Measurements from ENCODE around the gene BCL2. TPM values are rescaled to one million over a fixed set of nuclear protein-coding genes. Genes with fewer than 3 reads are reported as not detected.
A peak's percentile ranks its signal among the peaks of the same experiment; 100 is the strongest.

Gene BCL2
- total and polyA plus RNA-seq, 2 donors from 2014 or later, result 6.0 to 39.2 TPM

- H3K4me3 ChIP-seq (ENCODE audit: low read length in 3 of 3), result no peak overlapping the region
- H3K4me1 ChIP-seq (ENCODE audit: control insufficient read depth in 2 of 3, insufficient read depth in 2 of 3, low read depth in 1 of 3, low read length in 3 of 3), result peaks cover 2 to 12% (median 9%) of the 10 kb centered on the region in 3 donors
- TF ChIP-seq CTCF (IDR thresholded peaks at IDR 0.05; ENCODE audit: borderline replicate concordance, extremely low read depth, insufficient read depth), result no peak
- intact Hi-C loops (cut with DNase I), result no loop called here
- peak overlapping the region in 1 of 2 donors; percentile 35 for H3K27ac ChIP-seq (ENCODE audit: low read depth in 2 of 2, low read length in 2 of 2)
- no peaks in the 10 kb centered on the region for H3K27me3 ChIP-seq (ENCODE audit: control insufficient read depth, insufficient read depth, low read length)
- no peaks in the 10 kb centered on the region for H3K9me3 ChIP-seq (ENCODE audit: control insufficient read depth in 2 of 3, insufficient read depth in 1 of 3, low read length in 3 of 3)
- H3K9ac ChIP-seq (ENCODE audit: low read length in 3 of 3), result no peak overlapping the region
- FAIRE-seq, result no peak
- no peaks in the 10 kb centered on the region for H3K36me3 ChIP-seq (ENCODE audit: control insufficient read depth in 2 of 3, insufficient read depth in 3 of 3, low read length in 3 of 3)
- no peak for DNase-seq
These were observed 140.6 kb downstream of the BCL2 start for GRCh38 chr18:63178971-63179370.

DNA sequence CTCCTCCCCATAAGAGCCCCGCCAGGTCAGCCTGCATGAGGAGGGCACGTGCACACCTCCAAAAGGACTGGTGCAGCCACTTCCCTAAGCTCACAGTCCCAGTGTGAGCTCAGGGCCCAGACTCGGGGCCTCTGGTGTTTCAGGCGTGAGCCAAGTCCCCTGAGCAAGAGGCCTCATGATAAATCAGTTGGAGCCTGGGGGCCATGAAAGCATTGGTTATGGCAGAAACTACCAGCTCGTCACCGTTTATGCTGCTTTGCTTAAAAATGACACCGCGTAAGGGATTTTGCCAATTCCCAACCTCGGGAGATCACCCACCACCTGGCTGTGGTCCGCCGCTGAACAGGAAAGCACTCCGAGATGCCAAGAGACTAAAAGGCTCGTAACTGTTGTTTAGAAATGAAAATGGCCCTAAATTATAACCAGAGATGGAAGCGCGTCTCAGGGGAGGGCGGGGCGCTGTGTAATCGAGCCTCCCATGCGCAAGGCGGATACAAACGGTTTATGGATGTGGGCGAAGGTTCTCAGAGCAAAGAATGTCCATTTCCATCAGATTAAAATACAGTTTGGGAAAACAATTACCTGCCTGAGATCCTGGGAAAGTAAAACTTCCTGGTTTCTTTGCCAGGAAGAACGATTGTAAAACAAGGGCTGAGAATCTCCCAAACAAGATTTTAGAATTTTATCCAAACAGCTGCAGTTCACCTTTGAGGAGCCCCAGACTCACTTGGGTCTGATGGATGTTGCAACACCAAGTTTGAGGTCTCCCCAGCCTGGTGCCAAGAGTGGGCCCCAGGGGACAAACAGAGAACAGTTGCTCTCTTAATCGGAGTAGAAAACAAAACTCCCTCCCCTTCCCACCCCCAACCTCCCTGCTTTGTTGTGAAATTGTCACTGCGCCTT is 141.4 kb downstream of the BCL2 start:
- FAIRE-seq, result no peak
- intact Hi-C loops (cut with DNase I), result no loop called here
- peaks cover 2 to 12% (median 9%) of the 10 kb centered on the region in 3 donors for H3K4me1 ChIP-seq (ENCODE audit: control insufficient read depth in 2 of 3, insufficient read depth in 2 of 3, low read depth in 1 of 3, low read length in 3 of 3)

DNA sequence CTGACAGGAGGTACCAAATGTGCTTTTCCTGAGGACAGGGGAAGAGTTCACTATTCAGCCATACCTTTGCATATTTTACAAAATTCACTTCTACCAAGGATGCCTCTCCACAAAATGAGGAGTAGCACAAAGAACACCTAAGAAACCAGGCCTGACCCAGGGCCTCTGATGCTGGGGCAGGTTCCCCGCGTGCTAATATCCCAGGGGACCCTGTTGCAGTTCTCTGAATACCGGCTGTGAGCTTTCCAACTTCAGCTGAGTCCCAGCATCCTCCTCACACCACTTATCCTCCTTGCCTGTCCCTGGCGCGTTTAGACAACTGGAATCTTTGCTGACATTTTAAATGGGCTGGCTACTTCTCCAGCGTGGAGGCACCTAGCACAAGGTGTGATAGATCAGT is 142.3 kb downstream of the BCL2 start:
- no peak overlapping the region for H3K27ac ChIP-seq (ENCODE audit: low read depth in 2 of 2, low read length in 2 of 2)

More for the DNA sequence above, 141.4 kb downstream of the BCL2 start:
- Histone ChIP-seq H3K4me3 (ENCODE audit: low read length in 3 of 3) (peak overlapping the region in 2 of 3 donors; percentile 22 to 26), H3K27me3 (ENCODE audit: control insufficient read depth, insufficient read depth, low read length) (no peaks in the 10 kb centered on the region), H3K36me3 (ENCODE audit: control insufficient read depth in 2 of 3, insufficient read depth in 3 of 3, low read length in 3 of 3) (no peaks in the 10 kb centered on the region), H3K9ac (ENCODE audit: low read length in 3 of 3) (peak overlapping the region in 1 of 3 donors; percentile 9), H3K9me3 (ENCODE audit: control insufficient read depth in 2 of 3, insufficient read depth in 1 of 3, low read length in 3 of 3) (no peaks in the 10 kb centered on the region), H3K27ac (ENCODE audit: low read depth in 2 of 2, low read length in 2 of 2) (peak overlapping the region; percentile 38 to 83)
- TF ChIP-seq CTCF (IDR thresholded peaks at IDR 0.05; ENCODE audit: borderline replicate concordance, extremely low read depth, insufficient read depth), result no peak
- peak in 3 of 5 donors; percentile 61 to 80 (median 72) for DNase-seq

More for the DNA sequence above, 142.3 kb downstream of the BCL2 start:
- H3K4me3 ChIP-seq (ENCODE audit: low read length in 3 of 3), result no peak overlapping the region
- intact Hi-C loops (cut with DNase I), result no loop called here
- FAIRE-seq (no peak), DNase-seq (no peak)
- H3K36me3 ChIP-seq (ENCODE audit: control insufficient read depth in 2 of 3, insufficient read depth in 3 of 3, low read length in 3 of 3), result no peaks in the 10 kb centered on the region
- TF ChIP-seq CTCF (IDR thresholded peaks at IDR 0.05; ENCODE audit: borderline replicate concordance, extremely low read depth, insufficient read depth), result no peak
- H3K9me3 ChIP-seq (ENCODE audit: control insufficient read depth in 2 of 3, insufficient read depth in 1 of 3, low read length in 3 of 3), result no peaks in the 10 kb centered on the region
- no peak overlapping the region for H3K9ac ChIP-seq (ENCODE audit: low read length in 3 of 3)
- H3K4me1 ChIP-seq (ENCODE audit: control insufficient read depth in 2 of 3, insufficient read depth in 2 of 3, low read depth in 1 of 3, low read length in 3 of 3), result peaks cover 2 to 12% (median 9%) of the 10 kb centered on the region in 3 donors
- H3K27me3 ChIP-seq (ENCODE audit: control insufficient read depth, insufficient read depth, low read length), result no peaks in the 10 kb centered on the region
